WTC11 (cell line): ENCODE results near the gene COPS9. TPM values are rescaled to one million over a fixed set of nuclear protein-coding genes. Genes with fewer than 3 reads are reported as not detected.

Experiments
- ATAC-seq: fragments of 200-7000 bp; cut with Tn5 transposase; 2 replicates; pipeline ENCODE4 v1.10.0; 2021; ENCODE audit warnings: mild to moderate bottlenecking, moderate library complexity
- CTCF ChIA-PET: fragments of 300-600 bp; sonication (Branson Sonifier 250); formaldehyde crosslinking; loops from one replicate; lab custom pipeline; 2021; ENCODE audit warnings: antibody characterized with exemption; lab: Charles Lee
- POLR2A ChIA-PET: fragments of 350-600 bp; sonication (Branson Sonifier 250); formaldehyde crosslinking; loops from one replicate; lab custom pipeline; 2021; ENCODE audit warnings: antibody characterized with exemption; lab: Charles Lee
- DNase-seq: peaks from one replicate; pipeline ENCODE4 v3.0.0; 2021; ENCODE audit warnings: low spot score
- H3K27ac Mint-ChIP-seq: 2 replicates; pipeline ENCODE4 v1.8.0; 2021; ENCODE audit warnings: mixed read lengths
- H3K27me3 Mint-ChIP-seq: 2 replicates; pipeline ENCODE4 v1.8.0; 2021; ENCODE audit warnings: low read depth, mild to moderate bottlenecking, moderate library complexity, mixed read lengths
- H3K36me3 Mint-ChIP-seq: 2 replicates; pipeline ENCODE4 v1.8.0; 2021; ENCODE audit warnings: mixed read lengths
- H3K4me1 Mint-ChIP-seq: 2 replicates; pipeline ENCODE4 v1.8.0; 2022; ENCODE audit warnings: mixed read lengths
- H3K4me3 Mint-ChIP-seq: 2 replicates; pipeline ENCODE4 v1.8.0; 2021; ENCODE audit warnings: mild to moderate bottlenecking, moderate library complexity, mixed read lengths
- H3K9me3 Mint-ChIP-seq: 2 replicates; pipeline ENCODE4 v1.8.0; 2021; ENCODE audit warnings: mixed read lengths
- CDX4 ChIP-seq: fragments of 250-450 bp; sonication (Bioruptor Pico); IDR thresholded peaks from 2 replicates; pipeline ENCODE4 v1.9.0; 2021; ENCODE audit warnings: moderate library complexity, mild to moderate bottlenecking, inconsistent platforms, borderline replicate concordance
- USF2 ChIP-seq: sonication (generic); formaldehyde crosslinking; IDR thresholded peaks from 2 replicates; pipeline ENCODE4 v1.8.1; 2023; ENCODE audit warnings: mild to moderate bottlenecking, missing genetic modification reagents, moderate library complexity
- ZNF219 ChIP-seq: sonication (generic); formaldehyde crosslinking; IDR thresholded peaks from 2 replicates; pipeline ENCODE4 v1.8.0; 2023; ENCODE audit warnings: missing genetic modification reagents, mild to moderate bottlenecking, borderline replicate concordance
- ZNF281 ChIP-seq: sonication (generic); formaldehyde crosslinking; IDR thresholded peaks from 2 replicates; pipeline ENCODE4 v1.8.0; 2023; ENCODE audit warnings: mild to moderate bottlenecking, missing genetic modification reagents
- ZNF317 ChIP-seq: sonication (generic); formaldehyde crosslinking; IDR thresholded peaks from 2 replicates; pipeline ENCODE4 v1.8.1; 2023; ENCODE audit warnings: low read depth, mild to moderate bottlenecking, moderate library complexity, missing genetic modification reagents, borderline replicate concordance
- total RNA-seq: library from RNA; stranded (reverse); gene quantifications from 3 replicates; pipeline ENCODE4 v1.2.3, GENCODE V29; 2021
- TF ChIP-seq, protein P1 (sequence below): sonication (generic); formaldehyde crosslinking; IDR thresholded peaks from 2 replicates; pipeline ENCODE4 v1.8.1; 2023; ENCODE audit warnings: mild to moderate bottlenecking, missing genetic modification reagents
- TF ChIP-seq, protein P2 (sequence below): sonication (generic); formaldehyde crosslinking; conservative IDR thresholded peaks from 2 replicates; pipeline ENCODE4 v1.8.1; 2022; ENCODE audit warnings: mild to moderate bottlenecking, missing genetic modification reagents
- TF ChIP-seq, protein P3 (sequence below): sonication (generic); formaldehyde crosslinking; IDR thresholded peaks from 2 replicates; pipeline ENCODE4 v1.8.0; 2022; ENCODE audit warnings: missing genetic modification reagents
- TF ChIP-seq, protein P4 (sequence below): fragments of 250-450 bp; sonication (Bioruptor Pico); IDR thresholded peaks from 2 replicates; pipeline ENCODE4 v1.9.0; 2021; ENCODE audit warnings: mild to moderate bottlenecking, borderline replicate concordance

Gene COPS9
- total RNA-seq, 1 experiment from 2014 or later: 142 TPM

DNA sequence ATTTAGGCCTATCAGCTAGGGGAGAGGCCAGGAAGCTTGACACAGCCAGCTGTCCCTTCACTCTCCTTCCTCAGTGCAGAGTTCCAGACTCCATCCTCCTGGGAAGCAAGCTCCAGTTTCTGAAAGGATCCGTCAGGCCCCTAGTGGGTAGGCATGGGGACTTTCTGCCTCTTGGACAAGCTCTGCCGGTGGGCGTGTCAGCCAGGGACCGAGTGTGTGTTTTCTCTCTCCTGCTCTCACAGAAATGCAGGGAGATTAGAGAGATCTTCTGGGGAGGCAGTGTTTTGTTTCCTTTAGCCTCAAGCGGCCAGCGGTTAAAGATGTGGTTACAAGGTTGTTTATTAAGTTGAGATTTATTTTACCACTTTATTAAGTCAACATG, 34.2 kb upstream of the COPS9 start (continued):
- TF ChIP-seq, protein P1, sequence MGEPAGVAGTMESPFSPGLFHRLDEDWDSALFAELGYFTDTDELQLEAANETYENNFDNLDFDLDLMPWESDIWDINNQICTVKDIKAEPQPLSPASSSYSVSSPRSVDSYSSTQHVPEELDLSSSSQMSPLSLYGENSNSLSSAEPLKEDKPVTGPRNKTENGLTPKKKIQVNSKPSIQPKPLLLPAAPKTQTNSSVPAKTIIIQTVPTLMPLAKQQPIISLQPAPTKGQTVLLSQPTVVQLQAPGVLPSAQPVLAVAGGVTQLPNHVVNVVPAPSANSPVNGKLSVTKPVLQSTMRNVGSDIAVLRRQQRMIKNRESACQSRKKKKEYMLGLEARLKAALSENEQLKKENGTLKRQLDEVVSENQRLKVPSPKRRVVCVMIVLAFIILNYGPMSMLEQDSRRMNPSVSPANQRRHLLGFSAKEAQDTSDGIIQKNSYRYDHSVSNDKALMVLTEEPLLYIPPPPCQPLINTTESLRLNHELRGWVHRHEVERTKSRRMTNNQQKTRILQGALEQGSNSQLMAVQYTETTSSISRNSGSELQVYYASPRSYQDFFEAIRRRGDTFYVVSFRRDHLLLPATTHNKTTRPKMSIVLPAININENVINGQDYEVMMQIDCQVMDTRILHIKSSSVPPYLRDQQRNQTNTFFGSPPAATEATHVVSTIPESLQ: no peak
- TF ChIP-seq CDX4 (CRISPR knock-in tag) (no peak), ZNF317 (CRISPR knock-in tag) (no peak), USF2 (CRISPR knock-in tag) (no peak)

GRCh38 chr2:240169486-240170353, 33.6 kb upstream of the COPS9 start:
- no peak overlapping the region for H3K4me3 Mint-ChIP-seq

More at GRCh38 chr2:240169486-240170353, 33.6 kb upstream of the COPS9 start:
- Mint-ChIP-seq H3K9me3 (peaks cover 13% of the 10 kb centered on the region), H3K27ac (no peak overlapping the region), H3K27me3 (no peaks in the 10 kb centered on the region), H3K4me1 (no peaks in the 10 kb centered on the region), H3K36me3 (no peaks in the 10 kb centered on the region)
- CTCF ChIA-PET: interaction anchor here (0.8 to 2.0 kb wide), 3 partner anchors 19 to 235 kb away, joined by 3 to 6 read pairs (median 4); no protein-coding TSS in a partner anchor
- TF ChIP-seq, protein P2, sequence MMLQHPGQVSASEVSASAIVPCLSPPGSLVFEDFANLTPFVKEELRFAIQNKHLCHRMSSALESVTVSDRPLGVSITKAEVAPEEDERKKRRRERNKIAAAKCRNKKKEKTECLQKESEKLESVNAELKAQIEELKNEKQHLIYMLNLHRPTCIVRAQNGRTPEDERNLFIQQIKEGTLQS: no peak
- no peak for TF ChIP-seq ZNF219
- TF ChIP-seq ZNF317 (CRISPR knock-in tag): no peak
- TF ChIP-seq, protein P3, sequence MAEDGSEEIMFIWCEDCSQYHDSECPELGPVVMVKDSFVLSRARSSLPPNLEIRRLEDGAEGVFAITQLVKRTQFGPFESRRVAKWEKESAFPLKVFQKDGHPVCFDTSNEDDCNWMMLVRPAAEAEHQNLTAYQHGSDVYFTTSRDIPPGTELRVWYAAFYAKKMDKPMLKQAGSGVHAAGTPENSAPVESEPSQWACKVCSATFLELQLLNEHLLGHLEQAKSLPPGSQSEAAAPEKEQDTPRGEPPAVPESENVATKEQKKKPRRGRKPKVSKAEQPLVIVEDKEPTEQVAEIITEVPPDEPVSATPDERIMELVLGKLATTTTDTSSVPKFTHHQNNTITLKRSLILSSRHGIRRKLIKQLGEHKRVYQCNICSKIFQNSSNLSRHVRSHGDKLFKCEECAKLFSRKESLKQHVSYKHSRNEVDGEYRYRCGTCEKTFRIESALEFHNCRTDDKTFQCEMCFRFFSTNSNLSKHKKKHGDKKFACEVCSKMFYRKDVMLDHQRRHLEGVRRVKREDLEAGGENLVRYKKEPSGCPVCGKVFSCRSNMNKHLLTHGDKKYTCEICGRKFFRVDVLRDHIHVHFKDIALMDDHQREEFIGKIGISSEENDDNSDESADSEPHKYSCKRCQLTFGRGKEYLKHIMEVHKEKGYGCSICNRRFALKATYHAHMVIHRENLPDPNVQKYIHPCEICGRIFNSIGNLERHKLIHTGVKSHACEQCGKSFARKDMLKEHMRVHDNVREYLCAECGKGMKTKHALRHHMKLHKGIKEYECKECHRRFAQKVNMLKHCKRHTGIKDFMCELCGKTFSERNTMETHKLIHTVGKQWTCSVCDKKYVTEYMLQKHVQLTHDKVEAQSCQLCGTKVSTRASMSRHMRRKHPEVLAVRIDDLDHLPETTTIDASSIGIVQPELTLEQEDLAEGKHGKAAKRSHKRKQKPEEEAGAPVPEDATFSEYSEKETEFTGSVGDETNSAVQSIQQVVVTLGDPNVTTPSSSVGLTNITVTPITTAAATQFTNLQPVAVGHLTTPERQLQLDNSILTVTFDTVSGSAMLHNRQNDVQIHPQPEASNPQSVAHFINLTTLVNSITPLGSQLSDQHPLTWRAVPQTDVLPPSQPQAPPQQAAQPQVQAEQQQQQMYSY (CRISPR knock-in tag): no peak
- TF ChIP-seq, protein P4, sequence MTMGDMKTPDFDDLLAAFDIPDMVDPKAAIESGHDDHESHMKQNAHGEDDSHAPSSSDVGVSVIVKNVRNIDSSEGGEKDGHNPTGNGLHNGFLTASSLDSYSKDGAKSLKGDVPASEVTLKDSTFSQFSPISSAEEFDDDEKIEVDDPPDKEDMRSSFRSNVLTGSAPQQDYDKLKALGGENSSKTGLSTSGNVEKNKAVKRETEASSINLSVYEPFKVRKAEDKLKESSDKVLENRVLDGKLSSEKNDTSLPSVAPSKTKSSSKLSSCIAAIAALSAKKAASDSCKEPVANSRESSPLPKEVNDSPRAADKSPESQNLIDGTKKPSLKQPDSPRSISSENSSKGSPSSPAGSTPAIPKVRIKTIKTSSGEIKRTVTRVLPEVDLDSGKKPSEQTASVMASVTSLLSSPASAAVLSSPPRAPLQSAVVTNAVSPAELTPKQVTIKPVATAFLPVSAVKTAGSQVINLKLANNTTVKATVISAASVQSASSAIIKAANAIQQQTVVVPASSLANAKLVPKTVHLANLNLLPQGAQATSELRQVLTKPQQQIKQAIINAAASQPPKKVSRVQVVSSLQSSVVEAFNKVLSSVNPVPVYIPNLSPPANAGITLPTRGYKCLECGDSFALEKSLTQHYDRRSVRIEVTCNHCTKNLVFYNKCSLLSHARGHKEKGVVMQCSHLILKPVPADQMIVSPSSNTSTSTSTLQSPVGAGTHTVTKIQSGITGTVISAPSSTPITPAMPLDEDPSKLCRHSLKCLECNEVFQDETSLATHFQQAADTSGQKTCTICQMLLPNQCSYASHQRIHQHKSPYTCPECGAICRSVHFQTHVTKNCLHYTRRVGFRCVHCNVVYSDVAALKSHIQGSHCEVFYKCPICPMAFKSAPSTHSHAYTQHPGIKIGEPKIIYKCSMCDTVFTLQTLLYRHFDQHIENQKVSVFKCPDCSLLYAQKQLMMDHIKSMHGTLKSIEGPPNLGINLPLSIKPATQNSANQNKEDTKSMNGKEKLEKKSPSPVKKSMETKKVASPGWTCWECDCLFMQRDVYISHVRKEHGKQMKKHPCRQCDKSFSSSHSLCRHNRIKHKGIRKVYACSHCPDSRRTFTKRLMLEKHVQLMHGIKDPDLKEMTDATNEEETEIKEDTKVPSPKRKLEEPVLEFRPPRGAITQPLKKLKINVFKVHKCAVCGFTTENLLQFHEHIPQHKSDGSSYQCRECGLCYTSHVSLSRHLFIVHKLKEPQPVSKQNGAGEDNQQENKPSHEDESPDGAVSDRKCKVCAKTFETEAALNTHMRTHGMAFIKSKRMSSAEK: no peak
- no peak for TF ChIP-seq ZNF281 (CRISPR knock-in tag)
- DNase-seq: no peak
- POLR2A ChIA-PET: no interaction called here
- ATAC-seq: no peak
